Anterior cingulate cortex (tissue), 58 donors: ENCODE results near the gene XPR1.
"Not testable (repeated sequence)": the region's sequence is repeated elsewhere in the genome, so short reads cannot be mapped to it uniquely, and the experiment has no call there.

ENCODE experiments used
- DNase-seq, 58 donors: peaks; one replicate each; lab custom pipeline; 2025; lab: John Stamatoyannopoulos, UW

The XPR1 gene

GRCh38 chr1:180641662-180642061 is 9.8 kb downstream of the XPR1 start:
- DNase-seq: no peak

- DNase-seq: no peak
Observed at GRCh38 chr1:180642781-180643180, 11.0 kb downstream of the XPR1 start.

- DNase-seq: peak in 7 of 58 donors; percentile 0 to 13 (median 3)
Observed at GRCh38 chr1:180643693-180644092, 11.9 kb downstream of the XPR1 start.

- DNase-seq: no peak
Observed at GRCh38 chr1:180644526-180645192, 12.8 kb downstream of the XPR1 start.

- not testable (repeated sequence) for DNase-seq
Observed at GRCh38 chr1:180645261-180645660, 13.4 kb downstream of the XPR1 start.

- no peak for DNase-seq
Observed at GRCh38 chr1:180646093-180646492, 14.3 kb downstream of the XPR1 start.

GRCh38 chr1:180646547-180646946 is 14.7 kb downstream of the XPR1 start:
- no peak for DNase-seq

GRCh38 chr1:180652792-180653191 is 21.0 kb downstream of the XPR1 start:
- DNase-seq: no peak

GRCh38 chr1:180662709-180663108 is 30.9 kb downstream of the XPR1 start:
- DNase-seq: no peak

- DNase-seq: no peak
Observed at GRCh38 chr1:180670681-180671080, 38.9 kb downstream of the XPR1 start.

GRCh38 chr1:180672105-180672504 is 40.3 kb downstream of the XPR1 start:
- no peak for DNase-seq

- no peak for DNase-seq
Observed at GRCh38 chr1:180672505-180672904, 40.7 kb downstream of the XPR1 start.

- no peak for DNase-seq
Observed at GRCh38 chr1:180674603-180675530, 43.0 kb downstream of the XPR1 start.

- DNase-seq: no peak
Observed at GRCh38 chr1:180675586-180675985, 43.8 kb downstream of the XPR1 start.

- no peak for DNase-seq
Observed at GRCh38 chr1:180680558-180681144, 48.8 kb downstream of the XPR1 start.

- not testable (repeated sequence) for DNase-seq
Observed at GRCh38 chr1:180683117-180683516, 51.3 kb downstream of the XPR1 start.

- DNase-seq: peak in 2 of 58 donors; percentile 1 to 13
Observed at GRCh38 chr1:180691322-180691913, 59.6 kb downstream of the XPR1 start.

- DNase-seq: no peak
Observed at GRCh38 chr1:180693564-180694244, 61.9 kb downstream of the XPR1 start.

- no peak for DNase-seq
Observed at GRCh38 chr1:180695282-180695681, 63.5 kb downstream of the XPR1 start.

- no peak for DNase-seq
Observed at GRCh38 chr1:180696361-180696760, 64.5 kb downstream of the XPR1 start.
